ENCODE data around the gene PIGB.

GRCh38 chr15:55357774-55358173 is 38.8 kb downstream of the PIGB start:
- TF ChIP-seq PRDM15 (CRISPR knock-in tag; IDR thresholded peaks at IDR 0.05) (no peak), POLR2AphosphoS5 (IDR thresholded peaks at IDR 0.05; ENCODE audit: low read depth, low read length) (no peak), ZNF235 (CRISPR knock-in tag; IDR thresholded peaks at IDR 0.05; ENCODE audit: borderline replicate concordance) (no peak), STAT5B (CRISPR knock-in tag; IDR thresholded peaks at IDR 0.05) (no peak), YEATS2 (CRISPR knock-in tag; IDR thresholded peaks at IDR 0.05; ENCODE audit: borderline replicate concordance) (no peak), JUND (CRISPR knock-in tag; IDR thresholded peaks at IDR 0.05) (no peak), SAP130 (CRISPR knock-in tag; IDR thresholded peaks at IDR 0.05; ENCODE audit: low read depth) (no peak), NFIC (IDR thresholded peaks at IDR 0.05; ENCODE audit: low read length) (no peak), PHF20 (CRISPR knock-in tag; IDR thresholded peaks at IDR 0.05) (no peak)

Measured in HepG2 (cell line).